Peyer's patch (tissue), 4 donors: ENCODE data around the gene NKX1-1.

Source experiments
- POLR2A ChIP-seq, 2 donors: fragments of 450-650 bp; IDR thresholded peaks; one replicate each; pipeline ENCODE4 v1.5.1; 2017; ENCODE audit warnings: antibody characterized with exemption in 2 of 2, mild to moderate bottlenecking in 2 of 2, moderate library complexity in 2 of 2
- TF ChIP-seq, protein P1 (sequence below), 6 experiments: fragments of 450-650 bp in 4 of 6; fragments of 200-600 bp in 2 of 6; sonication (generic) in 1 of 6; IDR thresholded peaks; one replicate each; pipeline ENCODE4 v1.5.1; 2017 to 2019; ENCODE audit warnings: antibody characterized with exemption in 6 of 6, mild to moderate bottlenecking in 3 of 6, moderate library complexity in 1 of 6

DNA sequence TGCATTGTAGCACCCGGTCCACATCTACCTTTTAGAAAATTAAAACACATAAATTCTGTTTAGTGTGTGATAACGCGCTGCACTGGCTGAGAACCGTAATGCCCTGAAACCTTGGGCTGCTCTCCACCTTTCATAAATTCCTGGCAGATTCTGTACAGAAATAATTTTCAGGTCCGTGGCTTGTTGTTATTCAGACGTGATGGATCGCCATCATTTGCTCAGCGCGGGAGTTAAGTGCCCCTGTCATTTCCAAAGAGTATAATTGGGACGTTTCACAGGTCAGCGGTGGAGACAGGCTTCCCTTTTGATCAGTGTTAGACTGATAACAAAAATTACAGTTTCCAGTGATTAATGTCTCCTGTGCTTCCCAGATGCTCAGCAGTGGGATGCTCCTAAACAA lies 42.7 kb downstream of the NKX1-1 start:
- no peak for TF ChIP-seq POLR2A (IDR thresholded peaks at IDR 0.05)
- TF ChIP-seq, protein P1, sequence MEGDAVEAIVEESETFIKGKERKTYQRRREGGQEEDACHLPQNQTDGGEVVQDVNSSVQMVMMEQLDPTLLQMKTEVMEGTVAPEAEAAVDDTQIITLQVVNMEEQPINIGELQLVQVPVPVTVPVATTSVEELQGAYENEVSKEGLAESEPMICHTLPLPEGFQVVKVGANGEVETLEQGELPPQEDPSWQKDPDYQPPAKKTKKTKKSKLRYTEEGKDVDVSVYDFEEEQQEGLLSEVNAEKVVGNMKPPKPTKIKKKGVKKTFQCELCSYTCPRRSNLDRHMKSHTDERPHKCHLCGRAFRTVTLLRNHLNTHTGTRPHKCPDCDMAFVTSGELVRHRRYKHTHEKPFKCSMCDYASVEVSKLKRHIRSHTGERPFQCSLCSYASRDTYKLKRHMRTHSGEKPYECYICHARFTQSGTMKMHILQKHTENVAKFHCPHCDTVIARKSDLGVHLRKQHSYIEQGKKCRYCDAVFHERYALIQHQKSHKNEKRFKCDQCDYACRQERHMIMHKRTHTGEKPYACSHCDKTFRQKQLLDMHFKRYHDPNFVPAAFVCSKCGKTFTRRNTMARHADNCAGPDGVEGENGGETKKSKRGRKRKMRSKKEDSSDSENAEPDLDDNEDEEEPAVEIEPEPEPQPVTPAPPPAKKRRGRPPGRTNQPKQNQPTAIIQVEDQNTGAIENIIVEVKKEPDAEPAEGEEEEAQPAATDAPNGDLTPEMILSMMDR (IDR thresholded peaks at IDR 0.05), result no peak
